Endothelial cell of umbilical vein (primary cell): ENCODE results near the gene TBC1D10A. TPM values are rescaled to one million over a fixed set of nuclear protein-coding genes. Genes with fewer than 3 reads are reported as not detected.

Experiments used
- BruUV-seq: library from RNA; stranded (reverse); fragments of 400-500 nt; replicated peaks from 2 replicates; lab custom pipeline; 2021; lab: Mats Ljungman, UMichigan
- CTCF ChIA-PET: fragments of 300-600, 350-600 bp; sonication (Branson Sonifier 250); formaldehyde crosslinking; loops from one replicate; lab custom pipeline; 2021; ENCODE audit warnings: antibody characterized with exemption, inconsistent platforms; lab: Charles Lee
- POLR2A ChIA-PET: fragments of 300-600, 350-600 bp; sonication (Branson Sonifier 250); formaldehyde crosslinking; loops from one replicate; lab custom pipeline; 2021; ENCODE audit warnings: antibody characterized with exemption, inconsistent platforms; lab: Charles Lee
- DNase-seq: peaks from one replicate; pipeline ENCODE4 v3.0.0-alpha.2; 2011; ENCODE audit warnings: low read depth, low spot score
- FAIRE-seq: peaks from 2 replicates; lab custom pipeline; 2011; peaks lifted over from hg19 to GRCh38; lab: Jason Lieb, UNC
- H2AFZ ChIP-seq: 2 replicates; pipeline ENCODE4 v1.6.0; 2012; ENCODE audit warnings: low read depth, low read length, control low read depth, inconsistent platforms
- H3K27ac ChIP-seq: 2 replicates; pipeline ENCODE4 v1.5.1; 2011; ENCODE audit warnings: low read depth, mild to moderate bottlenecking, control low read depth, low read length, moderate library complexity; ENCODE audit not compliant: insufficient read depth
- H3K27me3 ChIP-seq, 2 experiments: 2 replicates each; pipeline versions ENCODE4 v1.6.0 to v1.6.1; 2011; ENCODE audit warnings: low read length in 2 of 2, mixed read lengths in 1 of 2; ENCODE audit not compliant: control insufficient read depth in 2 of 2, insufficient read depth in 2 of 2
- H3K36me3 ChIP-seq, 2 experiments: 2 replicates in 1 of 2; 3 replicates in 1 of 2; pipeline ENCODE4 v1.5.1; 2011; ENCODE audit warnings: low read length in 2 of 2, mild to moderate bottlenecking in 1 of 2, moderate library complexity in 1 of 2; ENCODE audit not compliant: control insufficient read depth in 2 of 2, insufficient read depth in 2 of 2; ENCODE audit errors: extremely low read depth in 1 of 2
- H3K4me1 ChIP-seq: 3 replicates; pipeline ENCODE4 v1.5.1; 2011; ENCODE audit warnings: mild to moderate bottlenecking, low read length; ENCODE audit not compliant: control insufficient read depth, insufficient read depth; ENCODE audit errors: extremely low read depth
- H3K4me2 ChIP-seq: 2 replicates; pipeline ENCODE4 v1.6.1; 2011; ENCODE audit warnings: low read length, control low read depth, mixed read lengths; ENCODE audit not compliant: insufficient read depth
- H3K4me3 ChIP-seq, 3 experiments: fragments of 200-600 bp in 1 of 3; sonication (generic), shearing (Covaris generic) in 1 of 3; replicated peaks in 1 of 3; 2 replicates each; pipeline ENCODE4 v1.5.1; 2011 to 2016; ENCODE audit warnings: control low read depth in 3 of 3, low read length in 3 of 3, mild to moderate bottlenecking in 2 of 3, inconsistent platforms in 1 of 3, low read depth in 1 of 3, moderate library complexity in 1 of 3; ENCODE audit not compliant: insufficient read depth in 1 of 3
- H3K79me2 ChIP-seq: 2 replicates; pipeline ENCODE4 v1.6.0; 2012; ENCODE audit warnings: low read length, inconsistent platforms; ENCODE audit not compliant: control insufficient read depth, insufficient read depth
- H3K9ac ChIP-seq: replicated peaks from 2 replicates; pipeline ENCODE3; 2011; ENCODE audit warnings: low read length, control low read depth; ENCODE audit not compliant: insufficient read depth; ENCODE audit errors: extremely low read depth
- H3K9me1 ChIP-seq: replicated peaks from 3 replicates; pipeline ENCODE4 v1.6.0; 2011; ENCODE audit warnings: mild to moderate bottlenecking, low read length; ENCODE audit not compliant: control insufficient read depth, insufficient read depth; ENCODE audit errors: extremely low read depth
- H3K9me3 ChIP-seq: replicated peaks from 2 replicates; pipeline ENCODE4 v1.5.1; 2012; ENCODE audit warnings: low read length, inconsistent platforms; ENCODE audit not compliant: control insufficient read depth, insufficient read depth
- H4K20me1 ChIP-seq: replicated peaks from 2 replicates; pipeline ENCODE3; 2011; ENCODE audit warnings: mild to moderate bottlenecking, low read length; ENCODE audit not compliant: control insufficient read depth, insufficient read depth; ENCODE audit errors: extremely low read depth
- EZH2 ChIP-seq: IDR thresholded peaks from 2 replicates; pipeline ENCODE4 v1.6.1; 2012; ENCODE audit warnings: borderline replicate concordance, low read depth, mild to moderate bottlenecking, moderate library complexity, low read length, inconsistent platforms; ENCODE audit not compliant: severe bottlenecking
- GATA2 ChIP-seq: IDR thresholded peaks from 2 replicates; pipeline ENCODE4 v1.7.0; 2011; ENCODE audit warnings: low read depth, mild to moderate bottlenecking, moderate library complexity, mixed read lengths, low read length; ENCODE audit not compliant: insufficient read length, insufficient read depth
- JUN ChIP-seq: IDR thresholded peaks from 2 replicates; pipeline ENCODE4 v1.6.1; 2011; ENCODE audit warnings: borderline replicate concordance, low read depth; ENCODE audit not compliant: insufficient read length, insufficient read depth
- POLR2AphosphoS5 ChIP-seq: IDR thresholded peaks from 2 replicates; pipeline ENCODE4 v1.6.1; 2012; ENCODE audit warnings: low read depth, mild to moderate bottlenecking, control low read depth, low read length, moderate library complexity; ENCODE audit not compliant: insufficient read depth
- dilution Hi-C: fragments of 300-500 bp; cut with MboI; formaldehyde crosslinking; loops from one replicate; pipeline ENCODE4 v1.15.0; 2019; ENCODE audit warnings: low sequenced_read_pairs; ENCODE audit not compliant: extremely low pct_ligation_motif_present
- intact Hi-C: fragments of 100-400 bp; cut with micrococcal nuclease; formaldehyde crosslinking; loops from one replicate; pipeline ENCODE4 v1.10.0; 2022
- polyA plus RNA-seq, 4 experiments: library from polyadenylated mRNA; depleted of rRNA in 3 of 4; stranded (reverse) in 3 of 4; unstranded in 1 of 4; fragments of >200 nt; gene quantifications; 2 replicates each; pipeline versions ENCODE4 v1.2.1 to v1.2.3, GENCODE V29; 2011 to 2012; ENCODE audit warnings: missing spikeins in 1 of 4
- total RNA-seq: library from RNA; stranded (reverse); gene quantifications from 2 replicates; pipeline ENCODE4 v1.2.3, GENCODE V29; 2021

The TBC1D10A gene
- total and polyA plus RNA-seq, 2 donors (not counting 3 experiments of a cell fraction or from before 2014, with no cell fraction given): 10.0 to 11.9 TPM

DNA sequence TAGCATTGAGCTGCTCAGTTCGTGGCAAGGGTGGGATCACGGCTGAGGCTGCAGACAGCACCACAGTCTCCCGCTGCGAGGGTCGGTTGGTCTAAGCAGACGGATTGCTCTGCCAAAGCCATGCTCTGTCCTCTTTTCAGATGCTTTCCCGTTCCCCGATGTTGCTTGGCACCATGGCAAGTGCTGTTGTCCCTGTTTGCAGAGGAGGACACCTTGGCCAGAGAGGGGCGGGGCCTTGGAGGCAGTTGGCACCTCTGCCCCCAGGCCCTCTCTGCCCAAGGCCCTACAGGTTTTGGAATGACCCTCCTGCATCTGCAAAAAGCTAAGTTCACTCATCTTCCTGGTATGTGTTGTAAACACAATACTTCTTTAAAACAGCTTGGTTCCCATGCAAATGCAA, 41.7 kb upstream of the TBC1D10A start:
- TF ChIP-seq GATA2: no peak
- TF ChIP-seq EZH2: no peak
- TF ChIP-seq JUN: no peak
- no peak overlapping the region for H3K4me2 ChIP-seq
- FAIRE-seq (no peak), DNase-seq (no peak)
- POLR2A ChIA-PET: no interaction called here
- H3K4me1 ChIP-seq: no peaks in the 10 kb centered on the region
- no peak overlapping the region for H3K9ac ChIP-seq
- no peak overlapping the region for H3K4me3 ChIP-seq
- no peak overlapping the region for H2AFZ ChIP-seq
- no peaks in the 10 kb centered on the region for H3K27me3 ChIP-seq
- H3K36me3 ChIP-seq: no peaks in the 10 kb centered on the region
- CTCF ChIA-PET: interaction anchor here (1.0 to 2.0 kb wide), 3 partner anchors 19 to 91 kb away, joined by 3 to 6 read pairs (median 4); no protein-coding TSS in a partner anchor
- intact Hi-C loops: no loop called here
- dilution Hi-C loops: no loop called here
- H3K9me3 ChIP-seq: no peaks in the 10 kb centered on the region
- no TSS peak for BruUV-seq
- no peak overlapping the region for H3K27ac ChIP-seq
- no peaks in the 10 kb centered on the region for H3K9me1 ChIP-seq
- H4K20me1 ChIP-seq: no peaks in the 10 kb centered on the region
- H3K79me2 ChIP-seq: no peaks in the 10 kb centered on the region

DNA sequence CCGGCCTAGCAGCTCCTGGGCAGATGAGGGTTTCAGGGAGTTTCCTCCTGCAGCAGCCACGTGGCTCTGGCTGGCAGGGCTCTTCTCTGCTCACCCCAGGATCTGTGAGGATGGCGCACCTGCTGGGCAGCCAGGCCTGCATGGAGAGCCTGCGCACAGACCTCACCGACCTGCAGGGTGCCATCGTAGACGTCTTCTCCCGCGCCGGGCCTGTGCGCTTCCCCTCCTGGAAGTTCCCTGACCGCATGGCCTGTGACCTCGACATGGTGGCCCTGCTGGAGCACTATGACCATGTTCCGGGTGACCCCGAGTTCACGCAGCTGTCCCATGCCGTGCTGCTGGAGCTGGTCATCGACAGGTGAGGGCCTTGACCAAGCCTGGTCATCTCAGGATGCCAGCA, 39.1 kb upstream of the TBC1D10A start:
- DNase-seq: no peak
- Histone ChIP-seq H3K36me3 (no peaks in the 10 kb centered on the region), H3K27ac (no peak overlapping the region), H3K9me1 (no peaks in the 10 kb centered on the region), H3K9ac (no peak overlapping the region), H2AFZ (no peak overlapping the region), H3K27me3 (no peaks in the 10 kb centered on the region), H4K20me1 (no peaks in the 10 kb centered on the region), H3K4me2 (no peak overlapping the region), H3K9me3 (no peaks in the 10 kb centered on the region), H3K79me2 (no peaks in the 10 kb centered on the region), H3K4me3 (no peak overlapping the region), H3K4me1 (no peaks in the 10 kb centered on the region)
- intact Hi-C loops (no loop called here), dilution Hi-C loops (no loop called here)
- ChIA-PET CTCF (interaction anchor here (1.0 to 1.2 kb wide), 3 partner anchors 9 kb away, joined by 3 to 4 read pairs (median 3); partner anchors contain the start of genes CCDC157 and SF3A1), POLR2A (interaction anchor here (1.4 kb wide), 1 partner anchor 9 kb away, joined by 4 read pairs; the partner anchor contains the start of genes CCDC157 and SF3A1)
- FAIRE-seq: no peak
- TF ChIP-seq POLR2AphosphoS5: no peak
- no TSS peak for BruUV-seq
